Activated CD4-positive, alpha-beta T cell treated with anti-CD3 and anti-CD28 coated beads for 48 hours (primary cell): ENCODE measurements around the gene ATP6V1B1.

Source experiments
- DNase-seq: peaks from one replicate; pipeline ENCODE4 v3.0.0-alpha.2; 2020

Gene ATP6V1B1

DNA sequence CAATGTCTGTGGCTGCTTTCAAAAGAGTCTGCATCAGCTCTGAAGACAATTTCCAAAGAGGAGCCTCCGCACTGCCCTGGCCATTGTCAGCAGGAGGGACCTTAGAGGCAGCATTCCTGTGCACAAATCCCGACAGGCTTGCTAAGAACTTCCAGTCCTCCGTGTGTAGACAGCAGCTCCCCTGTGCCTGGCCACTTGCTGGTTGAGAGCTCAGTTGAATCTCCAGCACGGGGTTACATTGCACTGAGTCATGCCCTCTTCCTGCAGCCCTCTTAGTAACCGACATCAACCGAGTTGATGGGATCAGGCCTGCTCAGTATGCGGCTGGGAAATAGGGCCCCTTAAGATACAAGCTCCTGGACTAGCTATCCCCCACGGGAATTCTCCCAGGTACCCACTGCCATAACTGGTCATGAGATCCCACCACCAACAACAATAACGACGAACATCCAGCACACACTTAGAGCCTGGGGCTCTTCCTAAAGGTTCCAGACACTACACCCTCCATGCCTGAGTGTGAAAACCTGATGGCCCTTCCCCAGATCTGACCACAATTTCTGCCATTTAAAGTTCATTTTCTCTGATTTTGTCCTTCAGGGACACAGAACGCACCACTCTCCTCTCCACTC is 12.0 kb downstream of the ATP6V1B1 start:
- DNase-seq: no peak

GRCh38 chr2:70948337-70949003 is 12.8 kb downstream of the ATP6V1B1 start:
- peak; percentile 85 for DNase-seq

DNA sequence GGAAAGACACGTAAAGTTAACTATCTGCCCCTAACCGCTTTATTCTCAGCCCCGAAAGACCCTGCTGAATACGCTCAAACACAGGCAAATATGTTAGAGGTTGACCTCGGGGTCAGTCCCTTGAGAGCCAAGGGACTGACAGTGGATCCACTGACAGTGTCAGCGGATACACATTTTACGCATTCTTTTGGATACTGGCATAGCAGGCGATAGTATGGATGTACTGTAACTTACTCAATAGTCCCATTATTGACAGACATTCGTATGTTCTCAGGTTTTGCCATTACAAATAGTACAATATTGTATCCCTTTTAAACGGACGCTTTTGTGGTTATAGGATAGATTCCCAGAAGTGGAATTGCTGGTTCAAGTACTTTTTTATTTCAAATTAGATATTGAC is 13.4 kb downstream of the ATP6V1B1 start:
- no peak for DNase-seq

- DNase-seq: no peak
Measured at GRCh38 chr2:70954886-70955285, 19.2 kb downstream of the ATP6V1B1 start.

DNA sequence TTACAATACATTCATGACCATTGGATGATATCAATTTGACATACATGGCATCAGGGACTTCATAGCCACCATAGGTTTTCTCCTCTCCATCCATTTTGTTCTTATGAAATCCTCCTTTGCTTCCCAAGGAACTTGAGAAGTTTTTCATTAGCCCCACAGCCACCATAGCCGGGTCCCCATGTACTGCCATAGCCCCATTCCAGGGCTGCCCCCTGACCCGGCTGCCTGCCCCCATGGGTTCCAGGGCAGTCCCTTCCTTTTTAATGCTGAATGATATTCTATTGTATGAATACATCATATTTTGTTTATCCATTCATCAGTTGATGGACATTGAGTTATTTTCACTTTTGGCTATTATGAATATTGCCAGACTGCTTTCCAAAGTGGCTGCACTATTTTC is 20.4 kb downstream of the ATP6V1B1 start:
- DNase-seq: no peak

GRCh38 chr2:70957798-70958197 is 22.1 kb downstream of the ATP6V1B1 start:
- no peak for DNase-seq

DNA sequence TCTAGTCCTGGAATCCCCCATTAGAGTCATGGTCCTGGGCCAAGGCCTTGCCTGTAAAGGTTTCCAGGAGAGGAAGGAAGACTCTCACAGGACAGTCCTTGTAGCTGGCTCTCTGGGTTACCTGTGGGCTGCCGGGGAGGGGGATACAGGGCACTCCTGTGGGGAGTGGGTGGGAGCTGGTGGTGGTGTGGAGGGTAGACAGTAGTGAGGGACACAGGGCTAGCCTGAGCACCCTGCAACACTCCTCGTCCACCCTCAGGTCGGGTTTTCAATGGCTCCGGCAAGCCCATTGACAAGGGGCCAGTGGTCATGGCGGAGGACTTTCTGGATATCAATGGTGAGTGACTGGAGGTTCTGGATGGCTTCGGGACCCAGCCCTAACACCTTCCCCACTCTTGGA is 23.1 kb downstream of the ATP6V1B1 start:
- no peak for DNase-seq

DNA sequence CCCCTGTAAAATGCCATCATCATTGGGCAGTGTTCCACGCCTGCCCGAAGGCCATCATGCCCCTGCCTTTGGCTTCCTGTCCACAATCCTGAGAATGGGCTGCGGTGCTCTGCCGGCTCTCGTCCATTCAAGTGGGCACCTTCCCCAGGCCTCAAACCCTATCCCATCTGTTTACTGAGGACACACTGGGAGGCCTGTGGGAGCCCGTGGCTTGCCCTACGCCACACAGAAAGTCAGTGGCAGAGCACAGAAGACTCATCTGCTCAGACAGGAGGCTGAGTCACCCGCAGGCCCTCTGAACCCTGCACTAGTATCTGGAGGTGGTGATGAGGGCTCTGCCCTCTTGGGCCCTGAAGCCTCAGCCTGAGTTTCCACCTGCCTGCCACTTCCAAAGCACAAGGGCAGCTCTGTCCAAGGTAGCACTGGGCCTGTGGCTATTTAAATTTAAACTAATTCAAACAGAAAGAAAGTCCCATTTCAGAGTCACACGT is 23.6 kb downstream of the ATP6V1B1 start:
- DNase-seq: no peak

- DNase-seq: no peak
Measured at GRCh38 chr2:70959851-70960832, 24.4 kb downstream of the ATP6V1B1 start.

GRCh38 chr2:70960833-70961647 is 25.3 kb downstream of the ATP6V1B1 start:
- no peak for DNase-seq

DNA sequence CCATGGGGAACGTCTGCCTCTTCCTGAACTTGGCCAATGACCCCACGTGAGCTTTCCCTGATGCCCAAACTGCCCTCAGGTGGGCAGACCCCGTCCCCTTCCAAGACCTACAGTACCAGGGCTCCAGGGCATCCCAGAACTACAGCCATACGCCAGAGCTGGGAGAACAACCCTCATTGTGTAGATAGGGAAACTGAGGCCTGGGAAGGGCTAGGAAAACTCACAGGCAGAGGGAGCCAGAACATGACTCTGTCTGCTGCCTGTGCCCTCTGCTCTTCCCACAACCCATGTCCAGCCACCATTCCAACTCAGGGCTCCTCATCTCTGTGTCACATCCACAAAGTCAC is 25.9 kb downstream of the ATP6V1B1 start:
- no peak for DNase-seq

GRCh38 chr2:70962211-70962884 is 26.6 kb downstream of the ATP6V1B1 start:
- no peak for DNase-seq

DNA sequence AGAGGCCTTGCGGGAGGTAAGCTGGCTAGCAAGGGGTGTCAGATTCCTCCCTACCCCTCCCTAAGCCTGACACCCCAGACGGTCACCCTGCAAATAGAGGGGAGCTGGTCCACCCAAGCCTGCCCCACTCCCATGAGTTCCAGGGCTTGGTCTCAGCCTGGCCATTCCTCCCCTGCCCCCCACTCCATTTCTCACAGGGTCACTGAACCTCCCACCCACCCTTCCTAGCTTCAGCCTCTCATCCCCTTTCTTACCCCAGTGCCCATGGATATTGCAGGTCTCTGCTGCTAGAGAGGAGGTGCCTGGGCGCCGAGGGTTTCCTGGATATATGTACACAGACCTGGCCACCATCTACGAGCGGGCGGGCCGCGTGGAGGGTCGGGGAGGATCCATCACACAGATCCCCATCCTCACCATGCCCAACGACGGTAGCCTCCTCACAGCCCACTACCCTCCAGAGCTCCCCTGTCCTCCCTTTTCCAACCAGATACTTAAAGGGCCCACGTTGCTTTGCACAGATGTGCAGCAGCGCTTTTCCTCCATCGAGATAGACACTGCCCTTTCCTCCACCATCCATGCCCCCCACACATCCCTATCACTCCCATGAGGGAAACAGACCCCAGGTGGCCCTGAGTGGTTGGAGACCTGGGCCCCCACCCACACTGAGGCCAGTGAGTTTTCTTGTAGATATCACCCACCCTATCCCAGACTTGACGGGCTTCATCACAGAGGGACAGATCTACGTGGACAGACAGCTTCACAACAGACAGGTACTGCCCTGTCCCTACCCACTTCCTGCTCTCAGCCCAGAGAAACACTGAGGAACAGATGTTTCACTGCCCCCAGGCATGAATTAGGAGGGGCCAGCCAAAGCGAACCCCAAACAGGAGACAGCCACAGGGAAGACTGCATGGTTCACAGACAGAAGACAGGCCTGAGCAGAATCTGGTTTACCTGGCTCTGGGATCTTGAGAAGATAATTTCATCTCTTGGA is 27.5 kb downstream of the ATP6V1B1 start:
- DNase-seq: no peak

- DNase-seq: no peak
Measured at GRCh38 chr2:70964133-70964532, 28.4 kb downstream of the ATP6V1B1 start.

GRCh38 chr2:70964596-70965386 is 29.1 kb downstream of the ATP6V1B1 start:
- peak; percentile 88 for DNase-seq

DNA sequence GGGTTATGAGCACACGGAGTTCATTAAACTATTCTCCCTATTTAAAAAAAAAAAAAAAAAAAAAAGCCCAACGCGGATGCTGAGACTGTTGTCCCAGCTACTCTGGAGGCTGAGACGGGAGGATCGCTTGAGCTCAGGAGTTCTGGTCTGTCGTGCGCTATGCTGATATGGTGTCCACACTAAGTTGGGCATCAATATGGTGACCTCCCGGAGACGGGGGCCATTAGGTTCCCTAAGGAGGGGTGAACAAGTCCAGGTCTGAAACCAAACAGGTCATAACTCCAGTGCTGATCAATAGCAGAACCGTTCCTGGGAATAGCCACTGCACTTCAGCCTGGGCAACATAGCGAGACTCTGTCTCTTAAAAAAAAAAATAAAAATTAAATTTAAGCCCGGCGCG is 29.8 kb downstream of the ATP6V1B1 start:
- DNase-seq: no peak

DNA sequence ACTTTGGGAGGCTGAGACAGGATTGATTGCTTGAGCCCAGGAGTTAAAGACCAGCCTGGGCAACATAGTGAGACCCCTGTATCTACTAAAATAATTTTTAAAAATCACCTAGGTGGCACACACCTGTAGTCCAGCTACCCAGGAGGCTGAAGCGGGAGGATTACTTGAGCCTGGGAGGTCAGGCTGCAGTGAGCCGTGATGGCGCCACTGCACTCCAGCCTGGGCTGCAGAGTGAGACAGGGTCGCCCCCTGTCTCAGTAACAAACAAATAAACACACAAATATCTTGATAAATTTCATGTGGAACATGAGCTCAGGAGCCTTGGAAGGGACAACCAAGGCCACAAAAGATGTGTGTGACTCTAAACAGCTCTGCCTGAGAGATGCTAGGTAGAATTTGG is 31.0 kb downstream of the ATP6V1B1 start:
- no peak for DNase-seq

DNA sequence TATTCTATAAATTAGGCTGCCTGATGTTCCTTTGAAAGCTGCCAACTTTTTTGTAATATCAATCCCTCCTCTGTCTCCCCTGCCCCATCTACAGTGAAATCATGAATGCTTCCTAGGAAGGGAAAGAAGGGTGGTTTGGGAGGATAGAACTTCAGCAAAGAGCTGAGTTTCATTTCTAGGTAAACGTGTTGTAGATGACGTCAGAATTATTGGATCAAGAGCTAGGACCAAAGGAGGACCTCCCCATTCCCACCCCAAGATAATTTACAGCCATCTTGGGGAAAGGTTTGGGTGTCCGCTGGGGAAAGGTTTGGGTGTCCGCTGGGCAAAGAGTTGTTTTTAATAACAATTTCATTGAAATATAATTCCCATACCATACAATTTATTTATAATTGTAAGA is 31.5 kb downstream of the ATP6V1B1 start:
- DNase-seq: no peak

GRCh38 chr2:70974592-70974991 is 38.9 kb downstream of the ATP6V1B1 start:
- no peak for DNase-seq

GRCh38 chr2:70975237-70975636 is 39.5 kb downstream of the ATP6V1B1 start:
- no peak for DNase-seq
